Measurements from ENCODE around the gene MYL7.
"Not testable (repeated sequence)": the region's sequence is repeated elsewhere in the genome, so short reads cannot be mapped to it uniquely, and the experiment has no call there.

Gene MYL7

DNA sequence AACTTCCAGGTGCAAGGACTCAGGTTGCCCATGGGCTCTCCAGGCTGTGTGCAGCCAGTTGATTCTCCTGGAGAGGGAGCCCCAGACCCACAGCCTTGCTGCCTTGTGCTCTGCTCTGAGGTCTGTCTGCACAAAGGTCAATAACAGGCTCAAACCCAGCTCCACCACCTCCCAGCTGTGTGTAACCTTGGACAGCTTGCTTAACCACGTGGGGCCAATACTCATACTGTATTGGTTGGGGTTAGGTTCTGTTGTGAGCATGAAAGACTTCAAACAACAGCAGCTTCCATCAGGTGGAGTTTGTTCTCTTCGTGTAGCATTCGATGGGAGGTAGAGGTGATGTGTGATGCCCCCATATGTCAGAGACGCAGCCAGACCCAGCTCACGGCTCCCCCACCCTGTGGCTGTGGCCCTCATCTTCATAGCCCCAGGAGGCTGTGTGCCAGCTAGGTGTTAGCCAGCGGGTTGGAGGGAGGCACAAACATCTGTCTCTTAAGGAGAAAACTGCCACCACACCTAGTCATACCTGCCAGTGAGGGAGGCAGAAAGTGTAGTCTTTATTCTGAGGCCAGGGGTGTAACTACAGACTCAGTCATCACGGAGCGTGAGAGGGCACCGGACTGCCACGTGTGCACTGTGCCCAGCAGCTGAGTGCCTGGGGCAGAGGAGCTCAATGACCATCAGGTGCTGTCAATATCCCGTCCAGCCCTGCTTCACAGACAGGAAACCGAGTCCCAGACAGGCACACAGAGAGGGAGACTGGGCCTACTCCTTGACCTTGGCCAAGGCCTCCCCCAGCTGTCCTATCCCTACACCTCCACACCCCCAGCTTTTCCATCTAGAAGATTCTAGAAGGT lies 9.7 kb downstream of the MYL7 start:
- TF ChIP-seq, protein P1, sequence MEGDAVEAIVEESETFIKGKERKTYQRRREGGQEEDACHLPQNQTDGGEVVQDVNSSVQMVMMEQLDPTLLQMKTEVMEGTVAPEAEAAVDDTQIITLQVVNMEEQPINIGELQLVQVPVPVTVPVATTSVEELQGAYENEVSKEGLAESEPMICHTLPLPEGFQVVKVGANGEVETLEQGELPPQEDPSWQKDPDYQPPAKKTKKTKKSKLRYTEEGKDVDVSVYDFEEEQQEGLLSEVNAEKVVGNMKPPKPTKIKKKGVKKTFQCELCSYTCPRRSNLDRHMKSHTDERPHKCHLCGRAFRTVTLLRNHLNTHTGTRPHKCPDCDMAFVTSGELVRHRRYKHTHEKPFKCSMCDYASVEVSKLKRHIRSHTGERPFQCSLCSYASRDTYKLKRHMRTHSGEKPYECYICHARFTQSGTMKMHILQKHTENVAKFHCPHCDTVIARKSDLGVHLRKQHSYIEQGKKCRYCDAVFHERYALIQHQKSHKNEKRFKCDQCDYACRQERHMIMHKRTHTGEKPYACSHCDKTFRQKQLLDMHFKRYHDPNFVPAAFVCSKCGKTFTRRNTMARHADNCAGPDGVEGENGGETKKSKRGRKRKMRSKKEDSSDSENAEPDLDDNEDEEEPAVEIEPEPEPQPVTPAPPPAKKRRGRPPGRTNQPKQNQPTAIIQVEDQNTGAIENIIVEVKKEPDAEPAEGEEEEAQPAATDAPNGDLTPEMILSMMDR (IDR thresholded peaks at IDR 0.05; ENCODE audit: insufficient read depth, low read length, missing control alignments) = peak; percentile 42
- no peak overlapping the region for H3K4me3 ChIP-seq (ENCODE audit: low read depth, low read length)
- CTCF ChIA-PET = interaction anchor here (1.0 to 1.9 kb wide), 6 partner anchors 11 to 65 kb away, joined by 3 to 10 read pairs (median 5); no protein-coding TSS in a partner anchor
- POLR2A ChIA-PET = interaction anchor here (1.3 kb wide), 1 partner anchor 9 kb away, joined by 3 read pairs; the partner anchor contains the start of gene POLD2
- DNase-seq (ENCODE audit: low read depth, low spot score) = no peak

DNA sequence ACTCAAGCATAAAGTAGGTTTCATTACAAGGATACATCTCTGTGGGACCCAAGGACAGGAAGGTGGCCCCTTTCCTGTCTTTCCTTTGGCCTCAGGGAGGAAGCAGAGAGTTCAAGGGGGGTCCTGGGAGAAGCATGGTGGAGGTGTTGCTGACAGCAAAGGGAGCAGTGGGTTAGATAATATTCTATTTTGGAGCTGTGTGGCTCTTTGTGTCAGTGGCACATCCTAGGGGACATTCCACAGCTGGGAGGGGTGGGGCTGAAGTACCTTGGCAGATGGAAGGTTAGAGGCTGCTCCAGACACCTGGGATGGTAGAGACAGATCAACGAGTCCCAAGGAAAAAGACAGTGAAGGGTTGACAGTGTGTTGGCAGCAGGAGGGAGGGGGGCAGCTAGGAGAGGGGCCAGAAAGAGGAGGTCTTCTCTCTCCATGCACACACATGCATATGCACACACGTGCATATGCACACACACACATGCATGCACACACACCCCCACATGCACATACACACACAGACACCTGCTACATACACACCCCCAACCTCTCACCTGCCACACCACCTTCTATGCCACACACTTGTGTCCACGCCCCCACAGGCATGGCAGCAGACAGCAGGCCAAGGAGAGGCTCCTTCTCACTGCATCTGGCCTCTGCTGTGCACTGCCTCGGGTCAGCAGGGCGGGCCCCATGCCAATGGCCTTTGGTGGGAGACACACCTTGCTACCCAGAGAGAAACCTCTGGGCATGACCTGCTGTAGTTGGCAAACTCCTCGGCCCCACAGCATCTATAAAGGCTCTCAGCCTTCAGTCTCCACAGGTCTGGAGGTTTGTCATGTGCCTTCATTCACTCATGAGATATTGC lies 12.2 kb downstream of the MYL7 start:
- no peak for DNase-seq (ENCODE audit: low read depth, low spot score)
- POLR2A ChIA-PET = no interaction called here
- TF ChIP-seq, protein P1 (IDR thresholded peaks at IDR 0.05; ENCODE audit: insufficient read depth, low read length, missing control alignments) = no peak
- CTCF ChIA-PET = no interaction called here
- no peak overlapping the region for H3K4me3 ChIP-seq (ENCODE audit: low read depth, low read length)

DNA sequence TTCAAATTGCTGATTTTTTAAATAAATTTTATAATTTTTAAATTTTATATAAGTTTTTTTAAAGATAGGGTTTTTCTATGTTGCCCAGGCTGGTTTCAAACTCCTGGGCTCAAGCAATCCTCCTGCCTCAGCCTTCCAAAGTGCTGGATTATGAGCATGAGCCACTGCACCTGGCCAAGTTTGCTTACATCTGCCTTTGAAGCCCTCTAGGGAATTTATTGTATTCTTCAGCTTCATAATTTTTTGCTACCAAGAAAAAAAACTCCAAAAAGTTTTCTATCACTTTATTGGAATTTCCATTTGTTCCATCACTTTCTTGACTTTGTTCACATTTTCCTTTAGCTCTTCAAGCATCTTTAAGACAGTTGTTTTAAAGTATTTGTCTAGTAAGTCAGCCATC lies 14.0 kb downstream of the MYL7 start:
- ChIA-PET POLR2A (no interaction called here), CTCF (interaction anchor here (1.3 kb wide), 1 partner anchor 70 kb away, joined by 3 read pairs; no protein-coding TSS in a partner anchor)
- H3K4me3 ChIP-seq (ENCODE audit: low read depth, low read length) = no peak overlapping the region
- DNase-seq (ENCODE audit: low read depth, low spot score) = no peak
- TF ChIP-seq, protein P1 (IDR thresholded peaks at IDR 0.05; ENCODE audit: insufficient read depth, low read length, missing control alignments) = no peak

DNA sequence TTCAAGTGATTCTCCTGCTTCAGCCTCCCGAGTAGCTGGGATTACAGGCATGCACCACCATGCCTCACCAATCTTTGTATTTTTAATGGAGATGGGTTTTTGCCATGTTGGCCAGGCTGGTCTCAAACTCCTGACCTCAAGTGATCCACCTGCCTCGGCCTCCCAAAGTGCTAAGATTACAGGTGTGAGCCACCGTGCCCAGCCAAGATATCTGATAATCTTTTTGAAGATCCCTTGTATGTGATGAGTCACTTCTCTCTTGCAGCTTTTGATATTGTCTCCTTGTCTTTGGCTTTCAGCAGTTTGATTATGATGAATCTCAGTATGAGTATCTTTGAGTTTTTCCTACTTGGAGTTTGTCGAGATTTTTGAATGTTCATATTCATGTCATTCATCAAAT lies 14.6 kb downstream of the MYL7 start:
- H3K4me3 ChIP-seq (ENCODE audit: low read depth, low read length); DNase-seq (ENCODE audit: low read depth, low spot score); POLR2A ChIA-PET: not testable (repeated sequence)
- CTCF ChIA-PET = interaction anchor here (1.1 to 1.7 kb wide), 2 partner anchors 69 to 86 kb away, joined by 3 read pairs; no protein-coding TSS in a partner anchor

DNA sequence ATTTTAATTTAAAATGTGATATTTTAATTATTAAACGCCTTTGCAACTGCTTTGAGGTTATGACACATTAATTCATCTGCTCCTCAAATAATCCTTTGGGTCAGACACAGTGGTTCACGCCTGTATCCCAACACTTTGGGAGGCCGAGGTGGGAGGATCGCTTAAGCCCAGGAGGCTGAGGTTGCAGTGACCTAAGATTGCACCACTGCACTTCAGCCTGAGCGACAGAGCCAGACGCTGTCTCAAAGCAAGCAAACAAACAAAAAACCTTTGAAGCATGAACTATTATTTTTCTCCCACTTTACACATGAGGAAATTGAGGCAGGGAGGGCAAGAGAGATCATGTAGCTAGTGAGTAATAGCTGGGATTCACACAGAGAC lies 16.3 kb downstream of the MYL7 start:
- CTCF ChIA-PET = interaction anchor here (0.9 to 3.0 kb wide), 7 partner anchors 24 to 116 kb away, joined by 3 to 14 read pairs (median 4); no protein-coding TSS in a partner anchor
- TF ChIP-seq, protein P1 (IDR thresholded peaks at IDR 0.05; ENCODE audit: insufficient read depth, low read length, missing control alignments) = no peak
- DNase-seq (ENCODE audit: low read depth, low spot score) = no peak
- POLR2A ChIA-PET = interaction anchor here (1.2 to 1.4 kb wide), 2 partner anchors 52 to 59 kb away, joined by 4 to 5 read pairs; partner anchors contain the start of gene PGAM2
- H3K4me3 ChIP-seq (ENCODE audit: low read depth, low read length) = no peak overlapping the region

DNA sequence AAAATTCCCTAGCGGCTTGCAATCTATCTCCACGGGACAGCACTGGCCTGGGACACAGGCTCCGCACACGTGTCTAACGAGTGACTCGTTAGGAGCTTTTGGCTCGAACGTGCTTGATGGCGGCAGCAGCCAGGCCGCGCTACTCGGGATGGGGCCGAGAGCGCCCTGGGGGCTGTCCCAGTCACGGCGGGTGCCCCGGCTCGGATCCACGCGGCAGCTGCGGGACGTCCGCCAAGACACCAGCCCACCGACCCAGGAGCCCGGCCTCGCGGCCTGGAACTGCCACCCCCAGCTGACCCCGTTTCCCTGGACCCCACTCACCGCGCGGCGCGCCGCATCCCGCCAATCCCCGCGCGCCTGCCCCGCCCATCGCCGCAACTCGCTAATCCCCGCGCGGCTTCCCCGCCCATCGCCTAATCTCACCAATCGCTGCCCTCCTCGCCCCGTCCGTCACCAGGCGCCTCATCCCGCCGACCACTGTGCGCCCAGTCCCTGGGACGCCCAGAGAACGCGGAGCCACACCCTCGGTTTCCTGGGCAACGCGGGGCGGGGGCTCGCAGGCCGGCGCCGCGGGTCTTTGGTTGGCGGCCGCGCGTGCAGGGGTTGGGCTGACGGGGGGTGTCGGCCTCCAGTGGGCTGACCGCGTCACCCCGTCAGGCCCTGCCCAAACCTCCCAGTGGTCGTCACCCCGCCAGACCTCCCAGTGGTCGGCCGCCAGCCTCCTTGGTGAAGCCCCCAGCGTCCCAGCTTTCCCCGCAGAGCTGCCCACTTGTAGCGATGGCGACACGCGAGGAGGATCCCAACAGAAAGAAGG lies 17.7 kb downstream of the MYL7 start, which contains the start of gene POLD2:
Gene POLD2, minus strand, starts transcription at position 359 of the 814 bp plus-strand sequence. CDS start 1,495 bp downstream, outside the sequence.
- POLR2A ChIA-PET = interaction anchor here (0.9 to 1.5 kb wide), 8 partner anchors 8 to 57 kb away, joined by 3 to 8 read pairs (median 4); partner anchors contain the start of genes AEBP1 and PGAM2
- peak within 1 kb of the TSS; percentile 80 for H3K4me3 ChIP-seq (ENCODE audit: low read depth, low read length)
- TF ChIP-seq, protein P1 (IDR thresholded peaks at IDR 0.05; ENCODE audit: insufficient read depth, low read length, missing control alignments) = no peak
- peak; percentile 56 for DNase-seq (ENCODE audit: low read depth, low spot score)
- CTCF ChIA-PET = interaction anchor here (1.1 to 3.0 kb wide), 8 partner anchors 11 to 82 kb away, joined by 3 to 14 read pairs (median 4); no protein-coding TSS in a partner anchor
